HG02678 (cell line): ENCODE data around the gene TYRP1.

ENCODE experiments used
- ATAC-seq: cut with Tn5 transposase; IDR thresholded peaks from one replicate; pipeline ENCODE4 v1.9.1; 2021; ENCODE audit warnings: mild to moderate bottlenecking, moderate library complexity; ENCODE audit not compliant: unreplicated experiment

The TYRP1 gene

GRCh38 chr9:12696931-12697622 lies 3.9 kb downstream of the TYRP1 start:
- no peak for ATAC-seq

DNA sequence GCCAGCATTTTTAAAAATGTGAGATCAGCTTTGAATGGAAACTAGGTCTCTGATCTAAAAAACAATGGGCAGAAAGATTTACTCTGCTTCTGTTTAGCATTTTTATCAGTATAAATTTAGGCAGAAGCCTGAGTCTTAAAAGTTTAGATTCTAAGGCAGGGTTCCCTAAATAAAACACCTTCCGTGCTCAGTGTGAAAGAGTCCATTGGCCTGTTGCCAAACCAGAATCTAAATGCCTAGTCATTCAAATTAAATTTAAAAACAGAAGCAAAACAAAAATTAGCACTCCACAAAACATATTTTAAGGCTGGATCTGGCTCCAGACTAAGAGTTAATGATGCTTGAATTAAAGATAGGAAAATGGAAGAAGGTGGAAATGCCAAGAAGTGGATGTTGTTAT lies 4.5 kb downstream of the TYRP1 start:
- ATAC-seq = no peak

DNA sequence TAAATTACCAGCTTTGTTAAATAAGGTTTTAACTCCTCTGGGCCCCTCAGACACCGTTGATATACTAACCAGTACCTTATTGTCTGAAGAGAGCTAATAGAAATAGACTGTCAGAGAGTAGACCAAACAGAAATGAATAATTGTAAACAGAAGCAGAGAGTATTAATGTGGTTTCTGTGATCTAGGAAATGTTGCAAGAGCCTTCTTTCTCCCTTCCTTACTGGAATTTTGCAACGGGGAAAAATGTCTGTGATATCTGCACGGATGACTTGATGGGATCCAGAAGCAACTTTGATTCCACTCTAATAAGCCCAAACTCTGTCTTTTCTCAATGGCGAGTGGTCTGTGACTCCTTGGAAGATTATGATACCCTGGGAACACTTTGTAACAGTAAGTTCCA lies 5.1 kb downstream of the TYRP1 start:
- ATAC-seq = no peak

GRCh38 chr9:12698986-12699385 lies 5.8 kb downstream of the TYRP1 start:
- ATAC-seq = no peak

DNA sequence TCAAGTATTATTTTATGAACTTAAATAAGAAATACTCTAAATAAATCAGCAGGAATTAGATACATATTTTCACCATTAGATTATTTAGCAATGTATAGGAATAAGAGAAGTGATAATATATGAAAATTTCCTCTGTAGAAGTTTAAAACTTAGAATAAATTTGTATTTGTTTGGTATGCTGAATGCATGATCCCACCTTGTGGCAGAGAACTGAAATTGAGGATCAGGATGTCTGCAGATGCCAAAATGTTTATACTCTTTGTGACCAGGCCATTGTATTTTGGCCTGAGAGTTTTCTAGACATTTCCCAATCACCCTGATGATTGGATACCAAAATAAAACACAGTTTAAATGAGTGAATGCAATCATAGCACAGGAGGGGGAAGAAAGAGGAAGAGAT lies 6.3 kb downstream of the TYRP1 start:
- no peak for ATAC-seq

- no peak for ATAC-seq
Measured at GRCh38 chr9:12701126-12701525, 7.9 kb downstream of the TYRP1 start.

GRCh38 chr9:12702160-12702758 lies 9.1 kb downstream of the TYRP1 start:
- no peak for ATAC-seq

DNA sequence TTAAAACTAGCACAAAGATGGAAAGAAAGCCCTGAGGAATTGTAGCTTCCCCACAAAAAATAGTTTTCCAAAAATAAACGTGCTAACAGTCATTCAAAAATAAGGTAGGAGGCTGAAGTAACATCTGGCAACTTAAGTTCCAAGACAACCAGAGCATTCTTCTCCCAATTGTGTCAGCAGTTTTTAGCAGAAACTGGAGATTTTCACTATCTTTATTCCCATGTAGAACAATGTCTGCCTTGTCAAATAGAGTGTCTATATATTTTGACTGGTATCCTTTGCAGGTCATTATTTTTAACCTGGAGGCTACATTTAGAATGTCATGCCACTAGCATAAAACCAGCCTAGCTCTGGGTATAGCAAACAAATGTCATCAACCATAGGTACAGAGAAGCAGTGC lies 10.8 kb downstream of the TYRP1 start:
- ATAC-seq = no peak

GRCh38 chr9:12705738-12706391 lies 12.7 kb downstream of the TYRP1 start:
- ATAC-seq = no peak

GRCh38 chr9:12708562-12709298 lies 15.5 kb downstream of the TYRP1 start:
- ATAC-seq = no peak

GRCh38 chr9:12712532-12712931 lies 19.3 kb downstream of the TYRP1 start:
- no peak for ATAC-seq

DNA sequence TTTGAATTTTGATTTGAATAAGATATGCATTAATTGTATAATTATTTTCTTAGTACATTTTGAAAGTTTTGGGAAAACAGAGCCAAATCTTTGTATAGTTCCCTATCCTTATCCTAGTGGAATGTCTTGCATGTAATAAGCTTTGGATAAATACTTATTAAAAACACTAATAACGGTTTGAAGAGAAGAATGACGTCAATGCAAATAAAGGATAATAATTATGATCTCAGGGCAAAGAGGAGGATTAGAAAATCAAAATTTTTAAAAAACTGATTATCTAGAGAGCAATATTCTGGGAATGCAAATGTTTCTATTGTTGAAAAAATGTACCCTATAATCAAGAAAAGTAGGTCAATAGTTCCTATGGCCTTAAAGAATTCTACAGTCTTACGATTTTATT lies 22.1 kb downstream of the TYRP1 start:
- no peak for ATAC-seq

DNA sequence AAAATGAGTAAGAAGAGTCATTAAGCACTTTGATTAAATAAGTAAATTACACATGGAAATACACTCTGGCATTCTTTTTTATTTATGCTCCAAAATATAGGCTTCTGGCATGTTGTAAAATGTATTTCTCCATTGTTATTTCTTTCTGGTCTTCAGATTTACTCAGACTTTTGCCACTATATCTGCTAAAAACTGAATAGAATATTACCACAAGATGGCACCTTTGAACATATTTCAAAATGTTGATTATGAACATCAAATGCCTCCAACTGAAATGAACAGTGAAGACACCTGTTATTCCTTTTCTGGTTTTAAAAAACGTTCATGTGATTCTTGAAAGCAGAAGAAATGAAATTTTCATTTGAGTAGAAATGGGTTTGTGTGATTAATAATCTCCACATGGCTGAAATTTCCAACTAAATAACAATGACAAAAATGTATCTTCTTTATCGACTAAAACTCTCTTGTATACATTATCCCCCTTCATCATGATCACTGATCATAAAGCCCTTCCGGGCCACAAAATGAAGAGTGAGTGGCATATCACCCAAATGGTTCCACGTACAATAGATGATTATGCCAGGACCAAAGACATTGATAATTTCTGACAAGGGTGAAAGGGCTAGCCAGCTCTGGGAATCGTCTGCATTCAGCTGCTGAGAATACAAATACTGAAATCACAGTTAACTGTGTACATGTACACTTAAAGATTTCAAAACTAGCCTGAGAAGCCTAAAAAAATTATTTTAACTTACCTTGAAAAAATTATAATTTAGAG lies 23.8 kb downstream of the TYRP1 start:
- no peak for ATAC-seq

DNA sequence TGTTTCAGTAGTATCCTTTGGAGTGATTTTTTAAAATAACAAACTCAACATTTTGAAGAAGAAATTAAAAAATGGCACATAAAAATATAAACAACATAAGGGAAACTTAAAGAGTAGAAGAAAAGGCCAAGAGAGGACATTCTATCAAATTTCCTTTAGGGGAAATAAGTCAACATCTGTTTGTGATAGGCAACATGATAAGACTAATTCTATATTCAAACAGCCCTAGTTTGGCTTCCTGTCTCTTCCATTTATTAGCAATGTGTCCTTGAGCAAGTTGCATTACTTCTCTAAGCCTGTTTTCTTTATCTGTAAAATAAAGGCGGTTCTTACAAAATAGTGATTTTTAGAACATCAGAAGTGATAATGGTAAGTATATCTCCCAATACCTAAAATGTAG lies 24.7 kb downstream of the TYRP1 start:
- ATAC-seq = no peak

DNA sequence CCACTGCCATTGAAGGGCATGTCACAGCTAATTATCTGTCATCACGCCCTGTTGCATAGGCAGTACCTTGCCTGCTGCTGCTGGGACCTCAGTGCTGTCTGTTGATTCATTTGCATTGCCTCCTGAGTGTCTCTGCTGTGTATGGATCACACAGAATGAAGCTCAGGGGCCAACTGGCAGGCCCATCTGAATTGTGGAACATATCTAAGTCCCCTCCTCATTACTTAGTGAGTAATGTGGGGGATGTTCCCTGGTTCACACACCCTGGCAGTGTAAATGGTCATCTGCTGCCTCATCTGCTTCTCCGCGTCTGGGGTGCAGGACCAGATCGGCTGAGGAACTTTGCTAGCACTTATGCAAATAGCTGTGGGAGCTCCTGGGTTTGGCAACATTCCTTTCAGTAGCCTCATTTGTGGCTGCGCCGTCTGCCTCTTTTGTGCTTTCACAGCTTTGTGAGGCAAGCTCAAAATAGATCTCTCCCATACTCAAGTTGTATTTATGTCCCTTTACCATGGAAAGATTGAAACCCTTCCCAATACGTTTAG lies 25.4 kb downstream of the TYRP1 start:
- ATAC-seq = no peak

DNA sequence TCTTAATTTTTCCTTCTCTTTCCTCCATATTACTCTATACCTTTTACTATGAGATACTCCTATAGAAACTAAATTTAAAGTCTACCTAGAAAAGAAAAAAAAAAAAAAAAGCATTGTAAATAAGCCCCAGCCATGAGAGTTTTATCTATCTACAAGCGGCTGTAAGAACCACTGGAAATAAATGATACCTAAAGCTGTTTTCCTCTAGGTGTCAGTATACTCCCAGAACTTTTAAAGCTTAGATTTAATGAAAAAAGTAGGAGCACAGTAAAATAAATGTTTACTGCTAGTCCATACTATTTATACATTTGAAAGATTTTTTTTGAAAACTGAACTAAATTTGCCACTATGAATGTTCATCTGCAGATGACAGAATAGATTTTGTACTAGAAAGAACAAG lies 26.2 kb downstream of the TYRP1 start:
- ATAC-seq = no peak

- ATAC-seq = no peak
Measured at GRCh38 chr9:12720551-12720950, 27.4 kb downstream of the TYRP1 start.

DNA sequence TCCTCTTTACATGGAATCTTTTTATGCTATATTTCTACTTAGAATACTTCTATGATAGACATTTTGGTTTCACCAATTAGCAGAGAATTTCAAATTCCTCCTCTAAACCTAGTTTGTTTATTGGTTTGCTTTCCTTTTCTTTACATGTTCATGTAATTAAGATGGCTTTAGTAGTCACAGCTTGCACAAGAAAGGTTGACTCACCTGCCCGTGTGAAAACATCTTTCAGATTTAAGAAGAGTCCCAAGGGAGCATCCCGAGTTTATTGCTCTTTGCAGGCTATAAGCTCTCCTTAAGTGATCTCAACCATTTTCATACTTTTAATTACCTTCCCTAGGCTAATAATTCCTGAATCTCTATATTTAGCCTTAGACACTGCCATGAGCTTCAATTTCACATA lies 28.9 kb downstream of the TYRP1 start:
- no peak for ATAC-seq

GRCh38 chr9:12723409-12724028 lies 30.3 kb downstream of the TYRP1 start:
- ATAC-seq = no peak

DNA sequence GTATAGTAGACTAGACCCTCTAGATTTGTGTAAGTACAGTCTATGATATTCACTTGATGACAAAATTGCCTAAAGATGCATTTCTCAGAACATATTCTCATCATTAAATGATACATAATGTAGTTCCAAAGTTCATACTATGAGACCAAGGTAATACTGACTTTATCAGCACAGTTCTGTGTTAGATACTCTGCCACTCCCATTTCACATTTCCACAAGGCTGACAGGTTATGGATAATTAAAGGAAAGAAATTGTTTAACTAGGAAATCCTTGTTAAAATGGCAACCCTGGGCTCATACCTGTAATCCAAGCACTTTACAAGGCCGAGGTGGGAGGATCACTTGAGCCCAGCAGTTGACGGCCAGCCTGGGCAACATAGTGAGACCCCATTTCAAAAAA lies 33.6 kb downstream of the TYRP1 start:
- ATAC-seq = no peak
